Suprapubic skin (tissue), 3 donors: ENCODE measurements around the gene YJU2.

Source experiments
- POLR2AphosphoS5 ChIP-seq, 3 donors: sonication (generic); formaldehyde crosslinking; IDR thresholded peaks; one replicate each; pipeline ENCODE4 v1.6.1; 2017; ENCODE audit warnings: antibody characterized with exemption in 3 of 3
- TF ChIP-seq, protein P1 (sequence below), 2 donors: fragments of 200-600 bp in 1 of 2; fragments of 450-650 bp in 1 of 2; sonication (generic) in 1 of 2; IDR thresholded peaks; one replicate each; pipeline ENCODE4 v1.5.1; 2016 to 2019; ENCODE audit warnings: antibody characterized with exemption in 2 of 2, mild to moderate bottlenecking in 1 of 2, moderate library complexity in 1 of 2

DNA sequence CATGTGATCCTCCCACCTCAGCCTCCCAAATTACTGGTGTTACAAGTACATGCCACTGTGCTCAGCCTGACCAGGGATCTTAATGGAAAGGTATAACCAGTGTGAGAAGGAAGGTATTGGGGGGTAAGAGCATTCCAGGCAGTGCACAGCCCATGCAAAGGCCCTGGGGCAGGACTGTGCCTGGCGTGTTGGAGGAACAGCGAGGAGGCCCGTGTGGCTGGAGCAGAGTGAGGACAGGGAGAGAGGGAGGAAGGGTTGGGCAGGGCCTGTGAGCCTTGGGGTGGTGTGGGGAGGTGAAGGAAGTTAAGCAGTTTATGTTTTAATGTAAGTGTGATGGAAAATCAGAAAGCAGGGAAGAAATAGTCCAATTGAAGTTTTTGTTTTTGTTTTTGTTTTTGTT lies 53.7 kb downstream of the YJU2 start:
- TF ChIP-seq, protein P1, sequence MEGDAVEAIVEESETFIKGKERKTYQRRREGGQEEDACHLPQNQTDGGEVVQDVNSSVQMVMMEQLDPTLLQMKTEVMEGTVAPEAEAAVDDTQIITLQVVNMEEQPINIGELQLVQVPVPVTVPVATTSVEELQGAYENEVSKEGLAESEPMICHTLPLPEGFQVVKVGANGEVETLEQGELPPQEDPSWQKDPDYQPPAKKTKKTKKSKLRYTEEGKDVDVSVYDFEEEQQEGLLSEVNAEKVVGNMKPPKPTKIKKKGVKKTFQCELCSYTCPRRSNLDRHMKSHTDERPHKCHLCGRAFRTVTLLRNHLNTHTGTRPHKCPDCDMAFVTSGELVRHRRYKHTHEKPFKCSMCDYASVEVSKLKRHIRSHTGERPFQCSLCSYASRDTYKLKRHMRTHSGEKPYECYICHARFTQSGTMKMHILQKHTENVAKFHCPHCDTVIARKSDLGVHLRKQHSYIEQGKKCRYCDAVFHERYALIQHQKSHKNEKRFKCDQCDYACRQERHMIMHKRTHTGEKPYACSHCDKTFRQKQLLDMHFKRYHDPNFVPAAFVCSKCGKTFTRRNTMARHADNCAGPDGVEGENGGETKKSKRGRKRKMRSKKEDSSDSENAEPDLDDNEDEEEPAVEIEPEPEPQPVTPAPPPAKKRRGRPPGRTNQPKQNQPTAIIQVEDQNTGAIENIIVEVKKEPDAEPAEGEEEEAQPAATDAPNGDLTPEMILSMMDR (IDR thresholded peaks at IDR 0.05): no peak
- no peak for TF ChIP-seq POLR2AphosphoS5 (IDR thresholded peaks at IDR 0.05)
